ENCODE measurements around the gene CLIC5. TPM values are rescaled to one million over a fixed set of nuclear protein-coding genes. Genes with fewer than 3 reads are reported as not detected.

CLIC5 gene
- polyA plus RNA-seq, 10 donors = 12.3 to 20.3 (median 16.0) TPM

DNA sequence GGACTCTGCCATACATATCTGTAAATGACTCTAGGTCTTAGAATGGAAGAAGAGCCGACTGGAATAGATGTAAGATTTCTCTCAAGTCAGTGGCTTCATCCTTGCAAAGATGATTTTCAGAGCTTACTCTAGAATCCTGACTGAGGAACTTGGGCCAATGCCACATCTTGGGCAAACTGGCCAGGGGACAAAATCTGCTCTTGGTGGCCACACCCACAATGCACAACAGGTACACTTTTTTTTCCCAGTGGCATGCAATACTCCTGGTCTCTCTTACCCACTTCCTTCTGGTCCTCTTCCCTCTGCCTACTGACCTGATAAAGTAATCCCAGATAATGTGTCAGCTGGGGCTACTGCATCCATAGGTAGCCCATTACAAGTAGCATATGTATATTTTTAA is 13.4 kb downstream of the CLIC5 start:
- DNase-seq = no peak

DNA sequence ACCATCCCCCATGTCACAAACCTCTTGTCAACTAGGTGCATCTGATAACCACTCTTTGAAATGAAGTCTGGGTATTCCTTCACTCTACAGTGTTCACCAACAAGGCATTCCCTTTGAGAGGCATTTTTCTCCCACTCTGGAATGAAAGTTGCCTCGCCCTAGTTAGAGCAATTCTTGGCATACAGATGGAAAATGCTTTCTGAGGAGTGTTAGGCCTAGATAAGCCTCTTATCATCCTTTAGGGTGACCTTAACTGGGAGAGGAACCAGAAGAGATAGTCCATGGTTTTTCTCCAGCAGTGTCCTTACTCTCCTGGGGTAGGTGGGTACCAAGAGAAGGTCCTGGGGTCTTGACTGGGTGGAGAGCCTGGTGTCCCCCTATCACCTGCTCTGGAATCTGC is 14.8 kb downstream of the CLIC5 start:
- no peak for DNase-seq

DNA sequence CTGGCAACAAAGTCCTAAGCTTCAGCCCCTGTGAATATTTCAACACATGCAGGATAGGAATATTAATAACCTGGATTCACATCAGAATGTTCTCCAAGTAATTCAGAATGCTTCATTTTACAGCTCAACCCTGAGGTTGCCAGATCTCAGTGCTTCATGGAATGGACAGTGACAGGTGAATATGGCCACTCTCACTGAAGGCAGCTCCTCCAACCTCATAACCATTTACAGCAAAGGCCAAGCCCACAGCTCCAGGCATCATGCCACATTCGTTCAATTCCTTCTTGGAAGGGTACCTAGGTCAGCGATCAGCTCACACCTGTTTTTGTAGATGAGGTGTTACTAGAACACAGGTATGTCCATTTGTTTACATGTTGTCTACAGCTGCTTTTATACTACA is 17.1 kb downstream of the CLIC5 start:
- DNase-seq = no peak

DNA sequence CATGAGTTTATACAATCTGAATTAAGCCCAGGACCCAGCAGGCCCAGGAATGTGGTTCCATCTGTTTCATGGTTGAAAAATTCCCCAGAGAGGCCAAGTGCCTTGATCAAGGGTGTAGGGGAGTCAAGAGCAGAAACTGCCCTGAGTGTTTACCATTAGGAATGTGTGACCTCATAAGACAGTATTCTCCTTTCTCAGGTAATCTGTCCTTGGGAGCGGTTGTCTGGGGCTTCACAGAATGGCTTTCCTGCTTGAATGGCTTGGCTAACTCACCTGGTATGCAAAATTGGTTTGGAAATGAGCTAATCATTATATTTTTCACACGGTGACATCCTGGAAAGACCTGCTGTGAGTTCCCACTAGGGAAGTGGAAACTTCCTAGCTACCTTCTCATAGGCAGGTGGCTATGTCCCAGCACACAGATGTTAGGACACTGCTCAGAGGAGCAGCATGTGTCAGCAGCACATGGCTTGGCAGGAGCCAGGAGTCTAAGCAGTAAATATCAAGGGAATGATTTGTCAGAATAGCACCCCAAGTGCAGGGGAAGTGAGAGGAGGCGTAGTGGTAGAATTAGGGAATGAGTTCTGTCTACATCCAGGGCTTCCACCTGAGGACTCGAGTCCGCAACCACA is 17.7 kb downstream of the CLIC5 start:
- no peak for DNase-seq

- DNase-seq = peak in 1 of 3 donors; percentile 21
Measured at GRCh38 chr6:45991189-45991588, 24.5 kb downstream of the CLIC5 start.

- DNase-seq = no peak
Measured at GRCh38 chr6:45990162-45990561, 25.5 kb downstream of the CLIC5 start.

GRCh38 chr6:45988635-45989034 is 27.0 kb downstream of the CLIC5 start:
- DNase-seq = no peak

- DNase-seq = no peak
Measured at GRCh38 chr6:45987856-45988255, 27.8 kb downstream of the CLIC5 start.

DNA sequence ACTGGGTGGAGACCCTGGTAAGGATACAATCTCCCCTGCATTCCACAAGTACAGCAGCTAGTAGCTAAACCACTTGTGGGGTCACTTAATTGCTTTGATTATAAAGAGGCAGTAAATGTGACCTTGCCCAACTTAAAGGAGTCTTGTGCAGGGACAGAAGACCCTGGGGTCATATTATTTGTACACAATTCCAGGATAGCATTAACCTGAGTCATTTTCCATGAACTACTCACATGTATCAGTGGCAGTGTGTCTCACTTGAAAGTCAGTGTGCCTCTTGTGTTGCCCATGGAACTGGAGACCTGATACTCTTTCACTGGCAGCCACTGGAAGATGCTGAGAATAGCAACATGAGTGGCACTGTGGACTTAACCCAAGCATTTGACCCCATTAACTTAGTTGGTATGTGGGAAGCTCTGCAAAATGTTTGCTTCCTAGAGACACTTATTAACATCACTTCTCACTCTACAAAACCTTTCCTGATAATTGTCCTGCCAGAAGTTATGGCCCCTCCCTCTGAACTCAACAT is 28.9 kb downstream of the CLIC5 start:
- DNase-seq = peak; percentile 9 to 24 (median 11)

- DNase-seq = no peak
Measured at GRCh38 chr6:45984788-45985425, 30.8 kb downstream of the CLIC5 start.

DNA sequence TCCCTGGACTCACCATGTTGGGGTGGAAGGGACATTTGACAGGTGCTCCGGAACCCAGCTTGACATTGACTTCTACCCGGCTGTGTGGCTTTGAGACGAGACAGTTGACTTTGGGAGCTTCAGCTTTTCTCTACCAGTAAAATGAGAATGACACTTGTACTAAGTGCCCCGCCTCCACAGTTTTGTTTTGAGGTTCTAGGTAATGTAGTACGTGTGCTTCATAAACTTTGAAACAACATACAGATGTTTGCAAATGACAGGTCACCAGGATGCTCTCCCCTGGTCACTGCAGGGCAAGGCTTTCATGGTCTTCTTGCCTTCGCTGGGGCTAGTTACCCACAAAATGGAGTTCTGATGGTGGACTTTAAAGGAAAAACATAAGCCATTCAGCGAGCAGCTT is 31.3 kb downstream of the CLIC5 start:
- DNase-seq = no peak

- no peak for DNase-seq
Measured at GRCh38 chr6:45983062-45983461, 32.6 kb downstream of the CLIC5 start.

- no peak for DNase-seq
Measured at GRCh38 chr6:45982280-45983036, 33.2 kb downstream of the CLIC5 start.

- DNase-seq = no peak
Measured at GRCh38 chr6:45981046-45981445, 34.6 kb downstream of the CLIC5 start.

- DNase-seq = no peak
Measured at GRCh38 chr6:45979311-45979710, 36.3 kb downstream of the CLIC5 start.

DNA sequence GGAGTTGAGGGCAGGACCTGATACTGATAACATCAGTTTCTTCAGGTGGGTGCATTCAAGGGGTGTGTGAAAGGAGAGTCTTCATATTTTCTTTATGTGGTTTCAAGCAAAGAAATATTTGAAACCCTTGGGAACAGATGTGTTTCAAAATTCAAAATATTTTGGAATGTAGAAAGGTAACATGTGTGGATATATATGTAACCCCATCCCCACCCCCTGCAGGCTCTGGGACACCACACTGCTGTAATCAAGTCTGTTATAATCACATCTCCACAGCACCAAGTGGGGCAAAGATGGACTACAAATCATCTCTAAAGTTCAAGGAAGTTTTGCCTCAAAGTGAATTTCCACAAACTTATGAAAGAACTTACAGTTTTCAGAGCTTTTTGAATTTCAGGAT is 41.1 kb downstream of the CLIC5 start:
- no peak for DNase-seq

DNA sequence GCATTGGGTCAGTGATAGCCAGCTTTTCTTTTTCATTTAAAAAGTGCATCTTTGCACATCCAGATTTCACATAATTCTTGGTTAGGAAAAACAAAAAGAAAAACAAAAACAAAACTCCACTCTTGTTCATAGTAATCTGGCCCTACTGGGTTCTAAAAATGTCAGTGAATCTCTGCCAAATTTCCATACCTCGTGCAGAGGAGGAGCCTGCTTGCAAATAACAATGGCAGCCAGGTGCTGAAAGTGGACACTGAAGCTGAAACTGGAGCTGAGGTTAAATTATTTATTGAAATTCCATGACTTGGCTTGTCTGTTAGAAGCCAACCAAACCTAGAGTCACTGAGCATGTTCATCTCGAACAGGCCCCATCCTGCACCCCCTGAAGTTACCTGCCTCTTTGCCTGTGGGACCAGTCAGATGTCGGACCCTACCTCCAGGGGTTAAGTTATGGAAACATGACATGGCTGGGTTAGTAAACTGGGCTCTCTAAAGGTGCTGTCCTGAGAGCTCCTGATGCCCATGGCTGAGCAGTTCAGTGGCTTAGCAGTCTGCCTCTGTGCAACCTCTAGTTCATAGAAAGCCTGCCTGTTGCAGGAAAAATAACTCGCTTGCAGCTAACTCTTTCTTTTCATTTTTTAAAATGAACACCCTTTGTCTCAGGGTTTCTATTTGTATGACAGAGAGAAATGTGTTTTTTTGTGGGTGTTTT is 42.7 kb downstream of the CLIC5 start:
- DNase-seq = no peak

- DNase-seq = no peak
Measured at GRCh38 chr6:45971287-45971686, 44.4 kb downstream of the CLIC5 start.

DNA sequence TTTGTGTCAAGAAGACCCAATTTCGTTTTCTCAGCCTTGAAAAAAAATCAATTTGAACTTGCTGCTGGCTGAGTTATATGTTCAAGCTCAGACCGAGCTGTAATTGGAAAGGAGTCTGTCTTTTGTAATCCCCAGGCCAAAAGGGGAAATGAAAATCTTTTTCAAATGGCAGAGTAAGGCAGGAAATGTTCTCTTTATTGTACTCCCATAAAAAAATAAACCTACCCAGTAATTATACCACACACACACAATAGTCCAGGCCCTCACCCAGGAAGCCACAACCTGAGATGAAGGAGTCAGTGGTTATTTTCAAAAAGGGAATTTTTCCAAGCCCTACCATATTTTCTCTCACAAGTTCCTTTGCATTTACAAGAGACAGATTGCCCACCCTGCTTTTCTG is 45.3 kb downstream of the CLIC5 start:
- no peak for DNase-seq

DNA sequence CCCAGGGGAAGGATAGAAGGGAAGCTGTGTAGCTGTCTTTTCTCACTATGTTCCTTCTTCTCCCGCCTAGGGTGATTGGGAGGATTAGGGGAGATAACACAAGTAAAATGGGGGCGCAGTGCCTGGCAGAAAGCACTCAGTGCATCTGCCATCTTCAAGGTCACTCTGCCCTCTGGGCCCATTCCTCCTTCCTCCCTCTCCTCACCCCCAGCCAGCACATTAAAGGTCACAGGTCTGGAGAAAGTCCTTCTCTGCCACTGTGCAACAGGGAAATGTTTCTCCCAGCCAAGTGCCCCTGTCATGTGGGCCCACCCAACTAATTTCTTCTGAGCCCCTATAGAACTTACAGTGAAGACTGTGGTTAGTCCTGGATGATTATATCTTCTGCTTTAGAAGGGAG is 45.8 kb downstream of the CLIC5 start:
- DNase-seq = no peak

- DNase-seq = no peak
Measured at GRCh38 chr6:45969026-45969425, 46.6 kb downstream of the CLIC5 start.

- DNase-seq = no peak
Measured at GRCh38 chr6:45967363-45967762, 48.3 kb downstream of the CLIC5 start.
